ENCODE results near the gene SKIC8.

- TF ChIP-seq CTCF (IDR thresholded peaks at IDR 0.05) (no peak), POLR2A (IDR thresholded peaks at IDR 0.05) (no peak)
Observed at GRCh38 chr15:78327466-78327865, 28.1 kb upstream of the SKIC8 start.
